Ovary (tissue), 3 donors: ENCODE results near the gene KRTAP5-10.
"Not testable (repeated sequence)": the region's sequence is repeated elsewhere in the genome, so short reads cannot be mapped to it uniquely, and the experiment has no call there.

Experiments used
- CTCF ChIP-seq, 3 donors: fragments of 450-650 bp in 2 of 3; fragments of 200-600 bp in 1 of 3; IDR thresholded peaks; one replicate each; pipeline versions ENCODE4 v1.5.1 to v1.8.0; 2016 to 2022; ENCODE audit warnings: antibody characterized with exemption in 3 of 3, mild to moderate bottlenecking in 1 of 3
- POLR2A ChIP-seq: fragments of 450-650 bp; IDR thresholded peaks from one replicate; pipeline ENCODE4 v1.6.1; 2017; ENCODE audit warnings: antibody characterized with exemption, mild to moderate bottlenecking, moderate library complexity
- donor health status: DM: no; HTN: no; CAD: no.

- TF ChIP-seq CTCF (IDR thresholded peaks at IDR 0.05); POLR2A: not testable (repeated sequence)
Measured at GRCh38 chr11:71567633-71568032, 2.3 kb downstream of the KRTAP5-10 start.
